ENCODE data around the gene STX8. TPM values are rescaled to one million over a fixed set of nuclear protein-coding genes. Genes with fewer than 3 reads are reported as not detected.

STX8 gene
- total RNA-seq, 1 donor from 2014 or later, result 57.8 TPM

DNA sequence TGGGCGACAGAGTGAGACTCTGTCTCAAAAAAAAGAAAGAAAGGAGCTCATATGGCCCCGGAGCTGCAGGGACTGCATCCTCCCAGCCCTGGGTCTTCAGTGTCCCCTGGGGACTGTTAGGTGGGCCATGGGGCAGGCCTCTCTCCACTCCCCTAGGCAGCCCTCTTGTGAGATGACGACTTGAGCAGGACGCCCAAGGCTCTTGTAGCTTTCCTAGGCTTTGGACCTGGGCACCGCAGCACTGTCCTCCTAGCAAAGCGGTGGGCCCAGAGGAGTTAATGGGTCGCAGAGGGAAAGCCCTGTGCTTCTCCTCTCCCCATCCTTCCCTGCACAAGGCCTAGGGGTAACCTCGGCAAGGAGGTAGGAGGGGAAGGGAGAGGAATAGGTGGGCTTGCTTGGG lies 352.1 kb downstream of the STX8 start:
- Histone ChIP-seq H3K9me3 (no peaks in the 10 kb centered on the region), H3K4me3 (no peak overlapping the region), H3K4me1 (no peaks in the 10 kb centered on the region), H3K36me3 (no peaks in the 10 kb centered on the region), H3K27ac (no peak overlapping the region), H3K27me3 (ENCODE audit: low read depth) (peaks cover 3% of the 10 kb centered on the region)
- TF ChIP-seq, protein P1, sequence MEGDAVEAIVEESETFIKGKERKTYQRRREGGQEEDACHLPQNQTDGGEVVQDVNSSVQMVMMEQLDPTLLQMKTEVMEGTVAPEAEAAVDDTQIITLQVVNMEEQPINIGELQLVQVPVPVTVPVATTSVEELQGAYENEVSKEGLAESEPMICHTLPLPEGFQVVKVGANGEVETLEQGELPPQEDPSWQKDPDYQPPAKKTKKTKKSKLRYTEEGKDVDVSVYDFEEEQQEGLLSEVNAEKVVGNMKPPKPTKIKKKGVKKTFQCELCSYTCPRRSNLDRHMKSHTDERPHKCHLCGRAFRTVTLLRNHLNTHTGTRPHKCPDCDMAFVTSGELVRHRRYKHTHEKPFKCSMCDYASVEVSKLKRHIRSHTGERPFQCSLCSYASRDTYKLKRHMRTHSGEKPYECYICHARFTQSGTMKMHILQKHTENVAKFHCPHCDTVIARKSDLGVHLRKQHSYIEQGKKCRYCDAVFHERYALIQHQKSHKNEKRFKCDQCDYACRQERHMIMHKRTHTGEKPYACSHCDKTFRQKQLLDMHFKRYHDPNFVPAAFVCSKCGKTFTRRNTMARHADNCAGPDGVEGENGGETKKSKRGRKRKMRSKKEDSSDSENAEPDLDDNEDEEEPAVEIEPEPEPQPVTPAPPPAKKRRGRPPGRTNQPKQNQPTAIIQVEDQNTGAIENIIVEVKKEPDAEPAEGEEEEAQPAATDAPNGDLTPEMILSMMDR (IDR thresholded peaks at IDR 0.05), result no peak
- no peak for DNase-seq
- no peak for ATAC-seq
- intact Hi-C loops (cut with DNase I), result no loop called here

DNA sequence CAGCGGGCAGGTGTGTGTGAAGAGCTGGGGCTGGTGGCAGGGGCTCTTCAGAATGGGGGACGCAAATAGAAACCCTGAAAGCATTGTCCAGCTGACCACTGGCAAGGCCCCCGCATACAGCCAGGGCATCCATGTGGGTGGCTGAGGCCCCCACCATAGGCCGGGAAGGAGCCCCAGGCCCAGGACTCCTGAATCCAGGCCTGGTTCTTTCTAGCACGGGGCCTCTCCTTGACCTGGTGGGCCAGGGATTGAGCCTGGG lies 353.8 kb downstream of the STX8 start:
- peaks cover 3% of the 10 kb centered on the region for H3K27me3 ChIP-seq (ENCODE audit: low read depth)
- no peak overlapping the region for H3K27ac ChIP-seq
- no peak overlapping the region for H3K4me3 ChIP-seq
- no peaks in the 10 kb centered on the region for H3K36me3 ChIP-seq
- H3K9me3 ChIP-seq, result no peaks in the 10 kb centered on the region
- ATAC-seq (no peak), DNase-seq (no peak)
- TF ChIP-seq, protein P1 (IDR thresholded peaks at IDR 0.05), result no peak
- intact Hi-C loops (cut with DNase I), result no loop called here
- H3K4me1 ChIP-seq, result no peaks in the 10 kb centered on the region

- Histone ChIP-seq H3K27ac (no peak overlapping the region), H3K27me3 (ENCODE audit: low read depth) (peaks cover 3% of the 10 kb centered on the region), H3K4me3 (no peak overlapping the region), H3K4me1 (no peaks in the 10 kb centered on the region), H3K36me3 (no peaks in the 10 kb centered on the region), H3K9me3 (peaks cover 2% of the 10 kb centered on the region)
- no peak for DNase-seq
- intact Hi-C loops (cut with DNase I), result no loop called here
- ATAC-seq, result no peak
- TF ChIP-seq, protein P1 (IDR thresholded peaks at IDR 0.05), result no peak
Observed at GRCh38 chr17:9221147-9221921, 354.3 kb downstream of the STX8 start.

- intact Hi-C loops (cut with DNase I), result no loop called here
Observed at GRCh38 chr17:9220398-9221146, 355.0 kb downstream of the STX8 start.

GRCh38 chr17:9219631-9220397 lies 355.8 kb downstream of the STX8 start:
- peaks cover 12% of the 10 kb centered on the region for H3K9me3 ChIP-seq
- H3K27me3 ChIP-seq (ENCODE audit: low read depth), result no peaks in the 10 kb centered on the region
- DNase-seq (no peak), ATAC-seq (no peak)
- no peak overlapping the region for H3K4me3 ChIP-seq
- intact Hi-C loops (cut with DNase I), result no loop called here
- H3K27ac ChIP-seq, result no peak overlapping the region
- no peaks in the 10 kb centered on the region for H3K4me1 ChIP-seq
- TF ChIP-seq, protein P1 (IDR thresholded peaks at IDR 0.05), result no peak
- no peaks in the 10 kb centered on the region for H3K36me3 ChIP-seq

More at GRCh38 chr17:9220398-9221146, 355.0 kb downstream of the STX8 start:
- Histone ChIP-seq H3K36me3 (no peaks in the 10 kb centered on the region), H3K27ac (no peak overlapping the region), H3K27me3 (ENCODE audit: low read depth) (no peaks in the 10 kb centered on the region), H3K4me1 (no peaks in the 10 kb centered on the region), H3K4me3 (no peak overlapping the region), H3K9me3 (peaks cover 9% of the 10 kb centered on the region)
- ATAC-seq (no peak), DNase-seq (no peak)
- TF ChIP-seq, protein P1 (IDR thresholded peaks at IDR 0.05), result no peak

Data from lower lobe of right lung (tissue), 2 donors.